Measurements from ENCODE around the gene ATE1.

DNA sequence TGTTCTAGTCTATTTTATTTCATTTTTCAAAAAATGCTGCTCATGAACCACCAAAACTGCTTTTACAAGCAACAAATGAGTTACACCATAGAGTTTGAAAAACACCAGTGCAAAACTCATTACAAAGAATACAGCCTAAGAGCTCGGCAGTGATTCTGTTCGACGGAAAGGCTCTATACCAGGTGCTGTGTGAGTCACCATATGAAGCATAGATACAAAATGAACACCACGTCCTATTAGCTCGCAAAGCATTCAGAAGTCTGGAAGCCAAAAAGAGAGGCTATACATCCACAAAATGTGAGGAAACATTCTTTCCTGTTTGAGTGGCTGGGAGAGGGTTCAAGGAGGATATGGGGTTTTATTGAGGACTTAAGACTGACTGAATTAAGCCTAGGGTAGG, 136.1 kb downstream of the ATE1 start:
- TF ChIP-seq, protein P1, sequence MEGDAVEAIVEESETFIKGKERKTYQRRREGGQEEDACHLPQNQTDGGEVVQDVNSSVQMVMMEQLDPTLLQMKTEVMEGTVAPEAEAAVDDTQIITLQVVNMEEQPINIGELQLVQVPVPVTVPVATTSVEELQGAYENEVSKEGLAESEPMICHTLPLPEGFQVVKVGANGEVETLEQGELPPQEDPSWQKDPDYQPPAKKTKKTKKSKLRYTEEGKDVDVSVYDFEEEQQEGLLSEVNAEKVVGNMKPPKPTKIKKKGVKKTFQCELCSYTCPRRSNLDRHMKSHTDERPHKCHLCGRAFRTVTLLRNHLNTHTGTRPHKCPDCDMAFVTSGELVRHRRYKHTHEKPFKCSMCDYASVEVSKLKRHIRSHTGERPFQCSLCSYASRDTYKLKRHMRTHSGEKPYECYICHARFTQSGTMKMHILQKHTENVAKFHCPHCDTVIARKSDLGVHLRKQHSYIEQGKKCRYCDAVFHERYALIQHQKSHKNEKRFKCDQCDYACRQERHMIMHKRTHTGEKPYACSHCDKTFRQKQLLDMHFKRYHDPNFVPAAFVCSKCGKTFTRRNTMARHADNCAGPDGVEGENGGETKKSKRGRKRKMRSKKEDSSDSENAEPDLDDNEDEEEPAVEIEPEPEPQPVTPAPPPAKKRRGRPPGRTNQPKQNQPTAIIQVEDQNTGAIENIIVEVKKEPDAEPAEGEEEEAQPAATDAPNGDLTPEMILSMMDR (IDR thresholded peaks at IDR 0.05 in 2 of 3, conservative IDR thresholded peaks at IDR 0.05 in 1 of 3; ENCODE audit: borderline replicate concordance in 1 of 3, insufficient read depth in 1 of 3, low read depth in 2 of 3, low read length in 2 of 3), result no peak
- TF ChIP-seq, protein P2, sequence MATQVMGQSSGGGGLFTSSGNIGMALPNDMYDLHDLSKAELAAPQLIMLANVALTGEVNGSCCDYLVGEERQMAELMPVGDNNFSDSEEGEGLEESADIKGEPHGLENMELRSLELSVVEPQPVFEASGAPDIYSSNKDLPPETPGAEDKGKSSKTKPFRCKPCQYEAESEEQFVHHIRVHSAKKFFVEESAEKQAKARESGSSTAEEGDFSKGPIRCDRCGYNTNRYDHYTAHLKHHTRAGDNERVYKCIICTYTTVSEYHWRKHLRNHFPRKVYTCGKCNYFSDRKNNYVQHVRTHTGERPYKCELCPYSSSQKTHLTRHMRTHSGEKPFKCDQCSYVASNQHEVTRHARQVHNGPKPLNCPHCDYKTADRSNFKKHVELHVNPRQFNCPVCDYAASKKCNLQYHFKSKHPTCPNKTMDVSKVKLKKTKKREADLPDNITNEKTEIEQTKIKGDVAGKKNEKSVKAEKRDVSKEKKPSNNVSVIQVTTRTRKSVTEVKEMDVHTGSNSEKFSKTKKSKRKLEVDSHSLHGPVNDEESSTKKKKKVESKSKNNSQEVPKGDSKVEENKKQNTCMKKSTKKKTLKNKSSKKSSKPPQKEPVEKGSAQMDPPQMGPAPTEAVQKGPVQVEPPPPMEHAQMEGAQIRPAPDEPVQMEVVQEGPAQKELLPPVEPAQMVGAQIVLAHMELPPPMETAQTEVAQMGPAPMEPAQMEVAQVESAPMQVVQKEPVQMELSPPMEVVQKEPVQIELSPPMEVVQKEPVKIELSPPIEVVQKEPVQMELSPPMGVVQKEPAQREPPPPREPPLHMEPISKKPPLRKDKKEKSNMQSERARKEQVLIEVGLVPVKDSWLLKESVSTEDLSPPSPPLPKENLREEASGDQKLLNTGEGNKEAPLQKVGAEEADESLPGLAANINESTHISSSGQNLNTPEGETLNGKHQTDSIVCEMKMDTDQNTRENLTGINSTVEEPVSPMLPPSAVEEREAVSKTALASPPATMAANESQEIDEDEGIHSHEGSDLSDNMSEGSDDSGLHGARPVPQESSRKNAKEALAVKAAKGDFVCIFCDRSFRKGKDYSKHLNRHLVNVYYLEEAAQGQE (IDR thresholded peaks at IDR 0.05; ENCODE audit: low read depth), result no peak
- no peak for TF ChIP-seq POLR2A (IDR thresholded peaks at IDR 0.05; ENCODE audit: borderline replicate concordance, extremely low read depth, insufficient read depth, insufficient read length)
- TF ChIP-seq EZH2 (IDR thresholded peaks at IDR 0.05), result no peak
- TF ChIP-seq SIN3A (IDR thresholded peaks at IDR 0.05; ENCODE audit: low read depth), result no peak
- no peak for TF ChIP-seq SP1 (IDR thresholded peaks at IDR 0.05; ENCODE audit: low read depth)
- TF ChIP-seq YY1 (IDR thresholded peaks at IDR 0.05; ENCODE audit: extremely low read depth, insufficient replicate concordance, low read depth, low read length), result no peak
- no peak for TF ChIP-seq POLR2AphosphoS5 (IDR thresholded peaks at IDR 0.05; ENCODE audit: low read depth, low read length)
- no peak for TF ChIP-seq CEBPB (IDR thresholded peaks at IDR 0.05; ENCODE audit: low read depth)

All from HCT116 (cell line).